DMS53 treated with DMSO at 0.1 percent for 48 hours (cell line): ENCODE measurements around the gene TMEM89.
A peak's percentile ranks its signal among the peaks of the same experiment; 100 is the strongest.

Source experiments
- DNase-seq: peaks from one replicate; lab custom pipeline; 2025; ENCODE audit not compliant: unreplicated experiment; lab: John Stamatoyannopoulos, UW

TMEM89 gene

DNA sequence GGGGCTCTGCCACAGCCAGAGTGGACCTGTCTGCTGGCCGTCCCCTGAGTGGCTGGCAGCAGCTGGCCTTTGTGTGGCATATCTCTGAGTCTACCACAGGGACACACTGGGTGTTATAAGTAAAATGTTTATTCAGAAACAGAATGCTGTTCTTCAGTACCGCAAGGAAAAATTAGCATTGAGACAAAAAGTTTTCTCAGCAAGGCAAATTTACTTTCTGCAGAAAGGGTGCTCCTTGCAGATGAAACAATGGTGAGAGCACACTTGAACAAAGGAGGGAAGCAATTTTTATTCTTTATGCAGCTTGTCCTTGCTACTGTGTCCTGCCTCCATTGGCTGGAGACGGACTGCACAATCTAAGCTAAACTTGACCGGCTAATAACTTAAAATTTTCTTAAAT lies 4.0 kb downstream of the TMEM89 start:
- no peak for DNase-seq

DNA sequence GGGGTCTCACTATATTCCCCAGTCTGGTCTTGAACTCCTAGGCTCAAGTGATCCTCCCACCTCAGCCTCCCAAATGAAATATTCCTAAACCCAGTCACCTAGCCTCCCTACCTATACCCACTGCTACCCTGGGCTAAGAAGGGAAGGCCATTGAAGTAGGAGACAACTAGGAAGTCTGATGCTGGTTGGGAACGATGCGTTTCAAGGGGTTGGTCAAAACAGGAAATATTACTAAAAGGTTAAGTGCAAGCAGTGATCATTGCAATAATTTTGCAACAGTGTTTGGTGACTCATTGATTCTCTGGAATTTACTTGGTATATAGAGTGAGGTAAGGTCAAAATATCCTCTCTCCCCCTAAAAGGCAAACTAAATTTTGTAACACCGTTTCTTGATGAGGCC lies 7.5 kb downstream of the TMEM89 start:
- DNase-seq, result no peak

DNA sequence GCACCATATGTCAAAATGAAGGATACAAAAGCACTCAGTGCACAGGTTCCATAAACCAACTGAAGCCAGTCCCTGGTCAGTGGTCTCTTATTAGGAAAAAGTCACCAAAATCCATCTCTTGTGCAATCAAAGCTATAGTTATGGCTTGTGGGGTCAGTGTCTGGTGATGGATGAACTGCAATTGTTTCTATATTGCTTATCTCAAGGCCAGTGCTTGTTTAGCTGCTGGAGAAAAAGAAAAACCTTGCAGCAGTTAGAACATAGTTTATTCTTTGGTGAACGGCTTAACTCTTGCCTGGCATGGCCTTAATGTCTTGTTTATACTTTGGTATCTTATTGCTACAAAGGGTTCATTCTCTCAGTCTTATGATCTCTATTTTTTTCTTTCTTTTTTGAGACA lies 9.3 kb downstream of the TMEM89 start:
- no peak for DNase-seq

DNA sequence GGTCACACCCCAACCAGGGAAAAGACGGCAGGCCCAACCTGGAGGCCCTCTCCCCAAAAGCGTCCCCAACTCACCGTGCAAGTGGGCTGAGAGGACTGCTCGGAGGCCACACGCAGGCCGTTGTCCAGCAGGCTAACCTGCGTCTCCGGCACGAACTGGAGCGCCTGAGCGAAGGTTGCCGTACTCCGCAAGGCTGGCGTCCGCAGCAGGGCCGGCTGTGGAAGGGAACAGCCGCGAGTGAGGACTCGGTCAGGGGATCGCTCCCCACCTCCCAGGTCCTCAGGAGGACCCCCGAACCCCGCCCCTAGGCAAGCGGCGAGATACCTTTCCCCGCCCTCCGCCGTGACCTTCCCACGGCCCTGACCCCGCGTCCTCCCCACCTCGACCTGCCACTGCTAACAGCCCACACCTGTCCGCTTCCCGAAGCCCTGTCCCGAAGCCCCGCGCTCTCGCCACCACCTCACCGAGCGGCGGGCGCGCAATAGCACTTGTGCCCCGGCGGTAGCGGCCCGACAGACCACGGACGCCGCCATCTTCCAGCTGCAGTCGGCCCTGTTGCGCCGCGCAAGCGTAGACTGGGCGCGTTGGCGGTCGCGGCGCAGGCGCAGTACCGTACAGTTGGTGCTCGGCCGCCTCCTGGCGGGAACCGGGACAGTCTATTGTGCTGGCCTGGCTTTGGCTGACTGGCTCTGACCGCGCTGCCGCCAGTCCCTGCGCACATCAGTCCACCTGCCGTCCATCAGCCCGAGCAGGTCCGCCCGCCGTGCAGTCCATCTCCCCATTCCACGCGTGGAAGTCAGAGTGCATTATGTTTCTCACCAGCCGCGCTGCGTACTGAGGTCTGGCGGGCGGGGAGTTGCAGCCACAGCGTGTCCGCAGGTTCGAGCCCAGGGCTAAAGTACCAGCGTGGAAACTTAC lies 12.2 kb downstream of the TMEM89 start, which contains the start of gene UQCRC1:
Gene UQCRC1 (minus strand): TSS at position 559 of the 918 bp plus-strand sequence. CDS start 26 bp downstream, at position 533.
- DNase-seq, result peak; percentile 34

DNA sequence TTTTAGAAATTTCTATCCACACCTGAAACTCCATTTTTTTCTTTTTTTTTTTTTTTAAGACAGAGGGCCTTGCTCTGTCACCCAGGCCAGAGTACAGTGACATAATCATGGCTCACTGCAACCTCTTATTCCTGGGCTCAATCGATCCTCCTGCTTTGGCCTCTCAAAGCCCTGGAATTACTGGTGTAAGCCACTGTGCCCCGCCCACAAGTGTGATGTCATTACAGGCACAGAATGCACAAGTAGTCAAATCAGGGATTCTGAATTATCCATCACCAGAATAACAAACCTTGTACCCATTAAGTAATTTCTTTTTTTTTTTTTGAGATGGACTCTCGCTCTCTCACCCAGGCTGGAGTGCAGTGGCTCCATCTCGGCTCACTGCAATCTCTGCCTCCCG lies 14.1 kb downstream of the TMEM89 start:
- DNase-seq, result no peak

DNA sequence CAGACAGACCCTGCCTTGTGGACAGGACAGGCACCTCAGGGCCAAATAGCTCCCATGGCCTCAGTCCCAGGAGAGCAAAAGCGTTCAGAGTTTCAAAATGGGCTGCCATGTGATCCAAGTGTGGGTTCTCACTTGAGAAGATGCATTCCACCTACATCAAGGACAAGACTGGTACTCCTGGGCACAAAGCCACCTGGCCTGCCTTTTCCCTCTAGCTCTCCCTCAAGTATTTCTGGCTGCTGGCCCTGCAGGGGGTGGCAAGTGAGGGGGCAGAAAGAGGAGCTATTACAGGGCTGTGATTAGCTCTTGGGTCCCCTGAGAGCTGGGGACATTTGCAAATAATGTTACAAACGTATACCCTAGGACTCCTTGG lies 20.0 kb downstream of the TMEM89 start:
- DNase-seq, result no peak

DNA sequence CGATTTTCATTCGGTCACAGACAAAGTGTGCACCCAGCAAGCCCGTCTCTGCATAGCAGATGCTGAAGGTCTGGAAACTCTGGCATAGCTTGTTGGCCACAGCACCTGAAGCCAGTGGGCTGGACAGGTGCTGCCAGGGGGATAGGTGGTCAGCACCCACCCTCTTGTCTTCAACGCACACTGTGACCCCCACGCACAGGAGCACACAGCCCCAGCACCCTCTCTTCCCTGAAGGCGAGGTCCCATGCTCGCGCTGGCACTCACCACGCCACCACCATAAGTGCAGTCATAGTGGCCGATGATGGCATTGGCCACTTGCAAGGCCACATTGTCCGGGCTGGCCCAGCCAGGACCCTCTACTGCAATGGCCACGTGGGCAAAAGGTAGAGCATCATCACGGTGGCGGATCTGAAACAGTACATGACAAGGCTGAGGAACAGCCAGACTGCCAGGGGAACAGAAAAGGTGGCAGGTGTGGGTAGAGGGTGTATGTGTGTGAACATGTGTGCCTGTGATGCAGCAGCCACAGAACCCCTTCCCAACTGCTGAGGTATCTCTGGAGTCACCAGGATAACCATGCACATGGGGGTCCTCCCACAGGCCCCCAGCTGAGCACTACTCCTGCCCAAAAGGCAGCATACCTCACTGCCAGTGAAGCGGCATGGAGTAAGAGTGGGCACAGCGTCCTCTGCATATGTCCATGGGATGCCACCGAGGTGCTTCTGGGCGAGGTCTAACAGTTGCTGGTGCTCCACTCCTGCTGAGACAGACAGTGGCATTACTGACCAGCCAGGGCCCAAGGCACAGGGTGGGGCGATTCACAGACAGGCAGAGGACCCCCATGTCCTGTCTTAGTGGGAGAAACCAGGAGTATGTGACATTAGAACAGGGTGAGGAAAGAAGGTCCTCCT lies 20.6 kb downstream of the TMEM89 start:
- no peak for DNase-seq

DNA sequence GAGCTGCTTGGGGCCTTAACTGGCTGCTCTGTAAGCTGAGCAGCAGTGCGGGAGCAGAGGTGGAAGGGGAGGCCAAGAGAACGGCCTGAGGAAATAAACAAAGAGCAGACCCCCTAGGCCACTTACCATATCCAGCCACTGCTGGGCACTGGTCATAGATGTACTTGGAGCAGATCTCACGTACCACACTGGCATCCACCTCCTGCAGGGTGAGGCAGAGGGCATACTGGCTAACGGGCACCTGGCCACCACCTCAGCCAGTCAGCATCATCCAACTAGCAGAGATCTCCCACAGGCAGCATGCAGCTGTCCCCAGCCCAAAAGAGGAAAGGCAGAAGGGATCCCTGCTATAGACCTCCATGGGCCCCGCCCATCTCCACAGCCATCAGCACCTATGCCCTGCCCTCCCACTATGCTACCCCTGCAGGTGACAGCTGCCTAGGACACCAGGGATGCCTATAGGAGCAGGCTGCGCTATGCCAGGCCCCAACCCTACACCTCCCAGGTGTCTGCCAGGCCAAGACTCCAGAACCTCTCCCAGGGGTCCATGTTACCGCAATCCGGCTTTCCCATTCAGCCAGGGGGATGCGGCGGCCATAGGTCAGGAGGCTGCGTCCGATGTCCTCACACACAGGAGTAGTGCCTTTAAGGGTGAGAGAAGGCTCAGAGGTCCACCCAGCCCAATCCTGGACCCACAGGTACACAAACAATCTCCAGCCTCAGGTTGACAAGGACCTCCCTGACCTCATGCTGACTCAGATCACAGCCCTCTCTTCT lies 21.9 kb downstream of the TMEM89 start:
- no peak for DNase-seq

DNA sequence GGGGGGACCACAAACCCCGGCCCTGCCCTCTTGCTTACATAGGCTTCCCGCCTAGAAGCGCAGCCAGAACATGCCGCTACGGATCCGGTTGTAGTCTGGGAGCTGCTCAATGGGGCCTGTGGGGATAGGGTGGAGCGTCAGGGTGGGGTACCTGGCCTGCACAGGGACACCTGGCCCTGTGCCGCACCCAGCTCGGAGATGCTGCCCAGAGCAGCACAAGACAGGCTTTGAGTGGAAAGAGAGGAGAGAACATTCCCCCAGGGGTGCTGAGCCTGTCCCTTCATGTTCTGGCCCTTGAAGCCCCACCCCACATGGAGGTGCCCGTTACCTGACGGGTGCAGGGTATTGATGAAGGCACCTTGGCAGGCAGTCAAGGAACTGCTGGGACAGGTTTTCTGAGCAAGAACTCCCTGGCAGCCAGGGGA lies 22.5 kb downstream of the TMEM89 start:
- DNase-seq, result no peak

DNA sequence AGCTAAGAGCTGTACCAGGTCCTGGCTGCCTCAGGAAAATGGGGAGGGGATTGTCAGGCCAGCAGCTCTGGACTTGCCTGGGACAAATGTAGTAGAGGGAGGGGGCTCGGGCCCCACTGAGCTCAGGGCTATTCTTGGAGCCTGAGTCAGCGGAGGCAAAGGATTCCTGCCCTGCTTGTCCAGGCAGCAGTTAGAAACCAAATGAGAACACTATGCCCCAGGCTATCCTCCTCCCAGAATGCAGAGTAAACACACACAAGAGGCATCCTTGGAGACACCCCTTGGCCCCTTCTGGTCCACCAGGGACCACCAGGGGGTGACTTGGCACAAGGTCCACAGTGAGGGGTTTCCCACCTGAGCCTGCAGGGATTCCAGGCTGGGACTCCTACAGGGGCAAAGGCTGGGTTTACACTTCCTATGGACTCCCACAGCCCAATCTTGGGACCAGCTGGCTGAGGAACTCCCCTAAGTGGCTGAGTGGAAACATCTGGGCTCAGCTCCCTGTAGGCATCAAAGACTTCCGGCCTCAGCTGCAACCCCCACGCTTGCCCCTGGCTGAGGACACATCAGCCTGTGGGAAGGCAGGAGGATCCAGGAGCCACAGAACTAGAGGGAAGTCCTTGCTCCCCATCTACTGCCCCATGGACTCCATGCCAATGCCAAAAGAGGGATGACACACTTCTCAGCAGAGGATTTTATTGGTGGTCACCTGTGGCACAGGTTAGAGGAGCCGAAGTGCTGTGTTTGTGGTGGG lies 23.1 kb downstream of the TMEM89 start:
- no peak for DNase-seq

DNA sequence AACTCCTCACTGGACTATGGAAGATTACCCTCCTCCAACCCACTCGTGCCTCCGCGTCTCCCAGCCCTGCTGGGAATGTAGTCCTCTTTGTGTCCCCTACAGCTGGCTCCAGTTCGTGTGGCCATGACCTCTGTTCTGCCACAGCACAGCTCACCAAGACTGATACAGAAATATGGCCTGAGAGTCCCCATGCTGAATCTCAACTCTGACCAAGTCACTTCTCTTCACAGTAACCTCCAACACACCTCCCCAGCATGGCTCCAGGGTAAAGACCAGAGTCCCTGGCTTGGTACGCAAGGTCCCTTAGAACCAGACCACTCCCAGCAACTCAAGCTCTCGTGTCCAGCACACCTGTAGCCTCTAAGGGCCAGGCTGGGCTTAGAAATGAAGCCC lies 24.2 kb downstream of the TMEM89 start:
- no peak for DNase-seq

DNA sequence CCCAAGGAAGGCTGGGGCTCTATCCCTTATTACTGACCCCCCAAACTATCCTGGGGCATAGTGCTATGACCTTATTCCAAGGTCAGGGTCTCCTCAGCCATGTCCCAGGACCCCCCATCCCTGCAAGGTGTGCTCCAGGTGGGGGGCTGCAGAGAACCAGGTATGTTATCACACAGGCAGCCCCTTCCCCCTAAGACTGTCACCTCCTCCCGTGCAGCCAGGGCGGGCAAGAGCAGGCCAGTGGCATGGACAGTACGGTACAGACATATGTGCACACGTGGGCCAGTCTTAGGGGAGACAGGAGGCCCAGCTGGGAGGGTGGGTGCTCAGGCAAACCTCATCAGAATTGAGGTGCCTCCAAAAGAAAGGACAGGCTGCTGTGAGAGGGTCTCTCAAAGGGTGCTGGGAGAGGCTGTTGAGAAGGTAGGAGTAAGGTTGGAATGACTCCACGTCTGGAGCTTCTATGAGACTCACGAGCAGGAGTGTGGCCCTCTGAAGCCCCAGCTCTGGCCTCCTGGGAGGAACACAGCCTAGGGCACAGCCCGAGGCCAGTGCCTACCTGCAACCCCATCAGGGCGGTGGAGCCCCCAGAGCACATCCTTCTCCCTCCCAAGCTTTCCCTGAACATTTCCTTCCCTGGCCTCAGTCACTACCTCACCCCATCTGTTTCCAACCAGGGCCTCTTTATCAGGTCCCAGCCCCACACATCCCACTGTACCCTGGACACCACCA lies 24.7 kb downstream of the TMEM89 start:
- DNase-seq, result no peak

DNA sequence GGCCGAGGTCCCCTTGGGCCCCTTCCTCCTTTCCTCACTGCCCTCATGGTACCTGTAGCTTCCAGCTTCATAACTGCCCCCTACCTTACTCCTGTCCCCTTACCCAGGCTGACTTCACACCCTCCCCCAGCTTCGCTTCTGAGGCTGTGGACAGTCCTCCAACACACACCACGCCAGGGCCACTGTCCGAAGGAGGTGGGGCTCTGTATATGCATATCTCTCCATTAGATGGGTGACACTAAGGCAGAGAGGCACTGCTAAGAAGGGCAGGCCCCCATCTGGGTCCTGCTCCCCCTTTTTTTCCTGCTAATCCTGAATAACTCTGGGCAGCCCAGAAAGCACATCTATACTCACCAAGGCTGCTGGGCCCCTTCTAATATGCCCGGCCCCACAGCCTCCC lies 25.4 kb downstream of the TMEM89 start:
- no peak for DNase-seq

DNA sequence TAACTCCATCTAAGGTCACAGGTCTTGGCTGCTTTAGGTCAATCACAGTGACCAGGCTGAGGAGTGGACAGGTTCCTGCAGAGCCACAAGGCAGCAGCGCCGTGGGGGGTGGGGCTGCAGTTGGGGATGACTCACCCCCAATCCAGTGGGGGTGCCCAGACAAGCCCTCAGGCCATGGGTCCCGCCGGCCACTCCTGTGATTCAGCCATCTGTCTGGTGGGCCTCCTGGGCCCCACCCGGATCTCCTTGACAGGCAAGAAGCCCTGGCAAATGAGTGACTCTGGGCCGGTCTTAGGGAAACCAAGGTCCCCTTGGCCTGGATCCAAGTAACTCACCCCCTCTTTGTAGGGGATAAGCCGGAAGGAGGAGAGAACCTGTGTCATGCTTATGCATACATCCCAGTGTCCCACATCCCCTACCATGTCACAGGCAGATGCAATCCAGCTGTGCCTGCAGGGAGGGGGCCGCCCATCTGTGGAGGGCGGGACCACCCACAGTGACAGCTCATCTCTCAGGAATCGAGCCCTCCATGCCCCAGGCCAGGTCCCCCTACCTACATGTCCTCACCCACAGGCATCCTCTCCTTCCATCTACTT lies 25.9 kb downstream of the TMEM89 start:
- DNase-seq, result no peak

DNA sequence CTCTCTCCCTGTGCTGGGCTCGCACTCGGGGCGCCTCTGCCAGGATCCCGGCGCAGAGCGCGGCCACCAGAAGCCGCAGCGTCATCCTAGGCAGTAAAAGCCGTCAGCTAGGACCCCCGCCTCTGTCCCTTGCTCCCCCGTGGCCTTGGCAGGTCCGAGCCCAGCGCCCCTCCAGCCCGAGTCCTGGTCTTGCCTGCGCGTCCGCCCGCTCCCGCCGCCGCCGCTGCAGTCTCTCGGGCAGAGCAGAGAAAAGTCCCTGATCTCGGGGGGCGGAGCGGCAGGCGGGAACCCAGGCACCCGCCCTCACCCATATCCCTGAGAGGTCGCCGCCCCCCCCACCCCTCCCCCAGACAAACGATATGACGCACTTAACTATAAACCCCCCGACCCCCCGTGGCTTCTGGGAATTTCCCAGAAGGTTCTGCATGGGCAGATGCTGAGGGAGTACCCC lies 26.5 kb downstream of the TMEM89 start, which contains the start of gene COL7A1:
Gene COL7A1 (minus strand): TSS at position 255 of the 451 bp plus-strand sequence. CDS start 170 bp downstream, at position 85.
- no peak for DNase-seq

DNA sequence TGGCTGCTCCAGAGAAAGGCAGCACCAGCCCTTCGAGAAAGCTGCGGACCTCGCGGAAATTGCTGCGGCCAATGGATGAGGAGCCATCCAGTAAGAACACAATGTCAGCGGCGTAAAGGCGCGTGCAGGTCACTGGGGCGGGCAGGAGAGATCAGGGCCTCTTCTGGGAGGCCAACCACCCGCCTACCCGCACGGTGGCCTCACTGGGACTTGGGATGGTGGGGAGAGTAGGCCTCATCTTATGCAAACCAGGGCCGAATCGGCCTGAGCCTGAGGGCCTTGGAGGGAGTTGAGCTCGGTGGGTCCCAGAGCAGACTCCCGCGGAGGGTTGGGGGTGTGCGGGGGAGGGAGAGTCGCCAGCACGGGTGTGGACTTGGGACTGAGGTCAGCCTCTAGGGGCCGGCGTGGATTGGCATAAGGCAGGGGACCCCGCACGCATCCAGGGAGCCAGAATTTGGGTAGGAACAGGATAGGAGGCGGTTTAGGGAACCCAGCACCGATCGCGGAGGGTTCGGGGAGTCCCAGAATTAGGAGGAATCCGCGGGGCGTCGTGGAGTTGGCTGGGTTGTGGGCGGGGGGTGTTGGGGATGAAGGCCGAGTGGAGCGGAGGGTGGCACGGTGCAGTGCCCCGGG lies 27.0 kb downstream of the TMEM89 start:
- peak; percentile 16 for DNase-seq

DNA sequence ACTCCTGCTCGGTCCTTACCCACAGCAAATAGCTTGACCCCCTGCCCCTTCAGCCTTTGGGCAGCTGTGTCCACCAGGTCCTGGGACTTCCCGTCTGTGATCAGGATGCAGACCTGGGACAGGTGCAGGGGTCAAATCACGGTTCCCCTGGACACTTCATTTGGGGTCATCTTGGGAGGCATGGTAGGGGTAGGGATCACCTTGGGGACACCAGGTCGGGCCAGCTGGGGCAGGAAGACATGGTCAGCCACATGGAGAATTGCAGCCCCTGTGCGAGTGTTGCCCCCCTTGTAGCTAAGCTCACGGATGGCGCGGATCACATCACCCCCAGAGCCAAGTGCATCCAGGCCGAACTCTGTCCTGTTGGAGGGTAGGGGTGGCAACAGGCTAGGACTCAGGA lies 28.2 kb downstream of the TMEM89 start:
- no peak for DNase-seq

DNA sequence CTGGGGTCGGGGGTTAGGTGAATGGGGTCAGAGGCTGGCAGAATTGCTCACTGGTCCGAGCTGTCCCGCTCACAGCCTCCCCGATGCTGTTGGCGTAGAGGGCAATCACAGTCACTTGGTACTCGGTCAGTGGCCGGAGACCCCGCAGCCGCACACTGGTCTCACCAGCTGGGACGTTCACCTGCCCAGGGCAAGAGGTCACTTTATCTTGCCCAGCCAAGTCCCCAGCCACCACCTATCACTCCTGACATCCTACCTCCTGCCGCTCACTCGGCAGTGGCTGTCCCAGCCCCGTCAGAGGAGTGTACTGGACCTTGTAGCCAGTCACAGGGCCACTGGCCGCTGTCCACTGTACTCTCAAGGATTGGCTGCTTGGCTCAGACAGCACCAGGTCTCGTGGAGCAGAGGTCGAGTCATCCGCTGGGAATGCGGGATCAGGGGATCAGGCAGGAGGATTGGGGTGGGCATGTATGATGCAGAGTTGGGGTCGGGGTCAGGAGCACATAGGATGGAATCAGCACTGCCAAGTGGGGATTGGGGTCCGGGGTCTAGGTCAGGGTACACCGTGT lies 29.0 kb downstream of the TMEM89 start:
- DNase-seq, result no peak
